Activated T-cell treated with anti-CD3 and anti-CD28 coated beads for 24 hours (primary cell): Measurements from ENCODE around the gene ZNF205.
"Not testable (repeated sequence)": the region's sequence is repeated elsewhere in the genome, so short reads cannot be mapped to it uniquely, and the experiment has no call there.

ENCODE experiments used
- DNase-seq: peaks from one replicate; pipeline ENCODE4 v3.0.0-alpha.2; 2020; ENCODE audit warnings: low read depth

Gene ZNF205

GRCh38 chr16:3148256-3149192 lies 36.1 kb downstream of the ZNF205 start:
- no peak for DNase-seq

DNA sequence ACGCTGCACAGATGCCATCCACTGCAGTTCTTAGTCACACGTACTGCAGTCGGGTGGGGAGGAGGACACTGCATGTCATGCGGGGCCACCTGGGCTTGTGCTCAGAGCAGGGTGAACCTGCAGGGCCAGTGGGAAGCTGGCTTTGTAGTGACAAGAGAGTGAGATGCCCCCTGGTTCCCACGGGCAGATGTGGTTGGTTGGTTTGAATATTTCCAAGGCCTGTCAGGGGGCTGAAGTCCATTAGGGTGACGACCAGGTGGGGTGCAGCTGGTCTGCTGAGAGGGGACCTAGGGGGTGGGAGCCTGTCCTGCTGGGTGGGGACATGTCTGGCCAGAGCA lies 36.8 kb downstream of the ZNF205 start:
- no peak for DNase-seq

DNA sequence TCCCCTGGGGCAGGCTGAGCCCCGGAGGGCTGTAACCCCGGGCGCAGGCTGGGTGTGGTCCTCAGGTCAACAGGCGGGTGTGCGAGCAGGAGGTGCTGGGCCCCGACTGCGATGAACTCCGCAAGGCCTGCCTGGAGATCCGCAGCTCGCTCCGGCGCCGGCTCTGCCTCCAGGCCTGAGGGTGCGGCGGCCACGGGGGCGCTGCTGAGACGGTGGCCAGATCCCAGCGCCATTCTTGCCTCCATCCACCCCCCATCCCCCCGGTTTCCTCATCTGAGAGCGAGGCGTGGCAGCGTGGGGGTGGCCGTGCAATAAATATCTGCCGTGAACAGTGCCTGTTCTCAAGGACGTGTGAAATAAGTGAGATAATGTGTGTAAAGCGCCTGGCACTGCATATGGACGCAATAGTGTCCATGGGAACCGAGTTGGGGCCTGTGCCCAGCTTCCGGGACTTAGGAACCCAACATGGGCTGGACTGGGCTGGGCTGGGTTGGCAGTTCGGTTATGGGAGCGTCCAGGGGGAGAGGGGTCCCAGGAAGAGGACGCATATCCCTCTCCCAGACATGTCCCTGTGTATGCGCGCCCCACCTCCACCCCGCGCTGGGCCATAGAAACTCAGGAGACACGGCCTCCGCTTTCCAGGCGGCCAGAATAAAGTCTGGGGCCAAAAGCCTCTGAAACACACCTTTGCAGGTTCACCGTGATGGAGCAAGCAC lies 37.4 kb downstream of the ZNF205 start:
- no peak for DNase-seq

DNA sequence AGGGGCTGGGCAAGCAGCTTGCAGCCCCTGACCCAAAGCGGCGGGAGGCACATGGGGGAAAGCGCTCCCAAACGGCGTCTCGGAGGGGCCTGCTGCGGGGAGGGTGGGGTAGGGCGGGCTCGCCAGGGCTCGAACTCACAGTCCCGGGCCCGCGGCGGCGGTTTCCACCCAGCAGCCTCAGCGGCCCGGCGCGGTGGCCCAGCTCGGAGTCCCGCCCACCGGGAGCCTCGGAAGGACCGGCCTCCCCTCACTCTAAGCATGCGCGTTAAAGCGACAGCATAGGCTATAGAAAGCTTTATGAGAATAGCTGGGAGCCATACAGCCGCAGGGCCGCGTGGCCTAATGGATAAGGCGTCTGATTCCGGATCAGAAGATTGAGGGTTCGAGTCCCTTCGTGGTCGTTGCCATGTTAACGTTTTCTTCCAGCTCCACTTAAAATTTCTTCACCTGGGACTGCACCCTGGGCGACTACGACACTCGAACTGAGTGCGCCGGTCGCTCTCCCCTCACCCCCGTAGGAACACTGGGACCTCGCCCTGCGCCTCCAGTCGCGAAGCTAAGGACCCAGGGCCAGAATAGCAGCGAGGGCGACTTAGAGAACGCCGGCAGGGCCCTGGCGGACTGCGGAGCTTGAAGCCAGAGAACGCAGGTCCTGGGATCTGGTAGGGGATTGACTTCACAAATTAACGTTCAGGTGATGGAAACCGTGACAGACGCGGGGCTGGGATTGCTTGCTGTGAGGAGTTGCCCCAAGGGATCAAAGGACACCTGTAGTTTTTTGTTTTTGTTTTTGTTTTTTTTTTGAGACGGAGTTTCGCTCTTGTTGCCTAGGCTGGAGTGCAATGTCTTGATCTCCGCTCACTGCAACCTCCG lies 38.2 kb downstream of the ZNF205 start:
- DNase-seq: peak; percentile 99

DNA sequence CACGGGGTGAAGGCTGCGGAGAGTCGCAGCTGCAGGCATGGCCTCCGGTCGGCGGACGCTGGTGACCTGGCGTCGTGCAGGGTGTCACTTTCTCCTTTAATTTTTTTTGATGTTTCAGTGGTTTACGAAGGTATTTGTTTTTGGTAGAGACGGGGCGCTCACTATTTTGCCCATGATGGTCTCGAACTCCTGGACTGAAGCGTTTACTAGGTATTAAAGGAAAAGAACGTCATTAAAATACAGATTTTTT lies 39.6 kb downstream of the ZNF205 start:
- no peak for DNase-seq

DNA sequence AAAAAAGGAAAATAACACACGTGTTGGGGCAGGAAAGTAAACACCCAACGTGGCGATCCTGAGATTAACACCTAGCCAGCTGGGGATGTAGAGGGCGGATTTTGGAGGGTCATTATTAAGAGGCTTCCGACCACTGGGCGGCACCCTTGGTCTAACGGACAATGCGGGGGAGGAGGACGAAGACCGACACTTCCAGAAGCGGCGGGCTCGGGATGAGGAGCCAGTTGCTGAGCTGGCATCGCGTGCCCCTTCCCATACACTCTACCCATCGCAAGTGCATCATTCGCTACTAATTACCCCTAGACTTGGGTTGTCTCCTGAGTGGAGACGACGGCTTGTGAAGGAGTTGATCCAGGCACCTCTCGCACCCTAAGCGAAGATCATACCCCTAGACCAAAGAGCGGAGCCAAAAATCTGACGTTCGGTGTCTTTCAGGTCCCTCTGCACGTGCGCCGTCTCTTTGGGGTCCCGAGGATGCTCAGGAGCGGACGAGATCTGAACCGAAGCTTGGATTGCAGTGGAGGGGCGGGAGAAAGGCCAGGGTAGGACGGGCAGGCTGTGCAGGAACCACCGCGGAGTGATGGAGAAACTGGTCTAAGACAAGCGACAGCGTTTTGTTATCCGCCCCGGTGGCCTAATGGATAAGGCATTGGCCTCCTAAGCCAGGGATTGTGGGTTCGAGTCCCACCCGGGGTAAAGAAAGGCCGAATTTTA lies 40.0 kb downstream of the ZNF205 start:
- DNase-seq: peak; percentile 87

DNA sequence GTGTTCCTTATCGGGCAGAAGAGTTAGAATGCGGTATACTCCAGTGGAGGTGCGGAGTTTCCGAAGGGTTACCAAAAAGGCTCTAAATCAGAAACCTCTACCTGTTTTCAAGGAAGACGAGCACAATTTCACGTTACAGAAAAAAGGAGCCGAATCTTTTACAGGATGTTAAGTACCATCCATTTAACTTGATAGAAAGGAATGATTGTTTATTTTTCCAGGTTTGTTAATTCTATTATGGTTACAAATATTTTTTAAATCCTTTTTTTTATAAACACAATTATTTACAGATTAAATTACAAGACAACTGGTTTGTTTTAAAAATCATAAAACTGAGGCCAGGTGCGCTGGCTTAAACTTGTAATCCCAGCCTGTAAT lies 40.6 kb downstream of the ZNF205 start:
- no peak for DNase-seq

DNA sequence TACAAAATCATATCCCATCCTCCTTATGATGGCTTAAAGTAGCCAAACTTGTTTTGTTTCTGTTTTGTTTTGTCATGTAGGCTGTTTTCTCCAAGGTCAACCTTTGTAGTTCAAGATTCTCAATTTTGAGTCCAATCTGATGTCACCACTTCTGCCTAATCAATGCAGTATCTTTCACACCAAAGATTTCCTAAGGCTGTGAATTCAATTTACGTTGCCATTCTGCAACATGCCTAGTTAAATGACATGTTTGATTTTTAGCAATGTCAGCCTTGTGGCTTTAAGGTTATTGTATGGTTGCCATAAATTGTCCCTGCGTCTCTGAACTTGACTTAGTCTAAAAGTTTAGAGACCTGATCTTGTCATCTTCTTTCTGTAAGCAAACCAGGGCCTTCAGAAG lies 42.8 kb downstream of the ZNF205 start:
- no peak for DNase-seq

GRCh38 chr16:3155972-3156371 lies 43.6 kb downstream of the ZNF205 start:
- DNase-seq: no peak

DNA sequence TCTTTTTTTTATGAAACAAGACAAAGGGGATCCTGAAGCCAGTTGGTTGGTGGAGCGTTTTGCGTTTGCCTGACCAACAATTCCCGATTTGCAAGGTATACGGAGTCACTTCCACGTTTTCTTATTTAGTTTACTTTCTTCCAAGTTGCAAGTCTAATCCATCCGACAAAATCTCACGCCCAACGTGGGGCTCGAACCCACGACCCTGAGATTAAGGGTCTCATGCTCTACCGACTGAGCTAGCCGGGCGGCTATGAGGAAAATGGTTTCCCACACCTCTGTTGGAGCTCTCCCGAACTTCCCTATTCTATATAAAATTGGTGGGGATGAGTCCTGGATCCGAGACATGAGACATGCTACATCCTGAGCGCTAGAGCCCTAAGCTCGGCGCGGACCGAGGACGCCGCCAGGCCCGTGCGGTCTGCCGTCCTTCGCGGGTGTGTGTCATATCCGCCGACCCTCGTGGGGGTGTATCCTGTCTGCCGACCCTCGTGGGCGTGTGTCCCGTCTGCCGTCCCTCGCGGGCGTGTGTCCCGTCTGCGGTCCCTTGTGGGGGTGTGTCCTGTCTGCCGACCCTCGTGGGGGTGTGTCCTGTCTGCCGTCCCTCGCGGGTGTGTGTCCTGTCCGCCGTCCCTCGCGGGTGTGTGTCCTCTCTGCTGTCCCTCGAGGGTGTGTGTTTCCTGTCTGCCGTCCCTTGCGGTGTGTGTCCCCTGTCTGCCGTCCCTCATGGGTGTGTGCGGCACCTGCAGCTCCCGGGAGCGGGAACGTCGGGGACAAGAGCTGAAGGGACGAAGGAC lies 45.0 kb downstream of the ZNF205 start:
- DNase-seq: peak; percentile 68

DNA sequence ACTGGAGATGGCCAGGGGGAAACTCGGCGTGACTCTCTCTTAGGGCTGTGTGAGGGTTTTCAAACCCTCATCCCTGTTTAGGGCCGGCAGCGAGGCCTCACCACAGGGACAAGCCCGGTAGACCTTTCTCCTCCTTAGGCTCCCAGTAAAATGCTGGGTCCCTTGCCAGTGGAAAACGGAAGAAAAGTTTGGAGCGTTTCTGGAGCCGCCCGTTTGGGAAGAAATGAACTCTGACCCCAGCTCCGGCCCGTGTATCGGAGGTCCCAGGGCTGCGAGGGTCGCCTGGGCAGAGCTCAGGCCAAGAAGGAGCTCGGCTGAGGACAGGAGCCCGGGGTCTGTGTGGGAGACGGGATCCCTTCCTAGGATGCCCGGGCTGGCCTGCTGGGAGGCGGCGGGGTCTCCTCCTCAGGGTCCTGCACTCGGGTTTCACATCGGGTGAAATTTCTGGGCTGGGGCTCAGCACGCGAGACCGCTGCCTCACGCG lies 45.7 kb downstream of the ZNF205 start:
- no peak for DNase-seq

GRCh38 chr16:3158510-3159314 lies 46.3 kb downstream of the ZNF205 start:
- peak; percentile 78 for DNase-seq

GRCh38 chr16:3161235-3162018 lies 49.0 kb downstream of the ZNF205 start:
- DNase-seq: no peak

GRCh38 chr16:3164121-3164991 lies 52.0 kb downstream of the ZNF205 start:
- DNase-seq: no peak

- DNase-seq: no peak
These were observed 52.9 kb downstream of the ZNF205 start for GRCh38 chr16:3165111-3165822.

- no peak for DNase-seq
These were observed 54.1 kb downstream of the ZNF205 start for GRCh38 chr16:3166505-3166886.

- not testable (repeated sequence) for DNase-seq
These were observed 56.3 kb downstream of the ZNF205 start for GRCh38 chr16:3168729-3169128.
